ENCODE results near the gene GALNT9. TPM values are rescaled to one million over a fixed set of nuclear protein-coding genes. Genes with fewer than 3 reads are reported as not detected.
"Not testable (repeated sequence)": the region's sequence is repeated elsewhere in the genome, so short reads cannot be mapped to it uniquely, and the experiment has no call there.

The GALNT9 gene
- total RNA-seq, 1 experiment from 2014 or later = not detected

DNA sequence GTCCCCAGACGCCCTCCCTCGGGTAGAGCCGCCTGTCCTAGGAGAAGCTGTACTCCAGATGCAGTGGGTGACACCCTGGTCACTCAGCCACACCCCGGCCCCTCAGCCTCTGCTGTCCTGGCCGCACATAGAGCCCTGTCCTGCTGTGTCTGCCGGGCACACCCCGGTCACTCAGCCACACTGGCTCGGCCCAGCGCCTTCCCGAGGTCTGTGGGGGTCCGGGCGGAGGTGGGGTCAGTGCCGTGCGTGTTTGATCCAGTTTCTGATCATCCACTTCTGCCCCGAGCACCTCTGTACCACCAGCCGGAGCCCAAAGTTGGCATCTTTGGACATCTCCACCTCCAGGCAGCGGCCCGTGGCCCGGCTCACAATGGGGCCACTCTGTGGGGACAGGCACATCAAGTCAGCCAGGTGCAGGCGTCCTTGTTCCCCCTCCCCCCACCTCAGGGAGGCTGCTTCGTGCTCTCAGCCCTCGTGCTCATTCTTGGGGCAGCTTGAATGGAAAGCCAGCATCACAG, 132.5 kb downstream of the GALNT9 start:
- no peak for DNase-seq (ENCODE audit: low read depth, low spot score)
- in situ Hi-C loops (cut with HindIII; ENCODE audit: low pct_unique_long_range_greater_than_20kb, low sequenced_read_pairs) = no loop called here

DNA sequence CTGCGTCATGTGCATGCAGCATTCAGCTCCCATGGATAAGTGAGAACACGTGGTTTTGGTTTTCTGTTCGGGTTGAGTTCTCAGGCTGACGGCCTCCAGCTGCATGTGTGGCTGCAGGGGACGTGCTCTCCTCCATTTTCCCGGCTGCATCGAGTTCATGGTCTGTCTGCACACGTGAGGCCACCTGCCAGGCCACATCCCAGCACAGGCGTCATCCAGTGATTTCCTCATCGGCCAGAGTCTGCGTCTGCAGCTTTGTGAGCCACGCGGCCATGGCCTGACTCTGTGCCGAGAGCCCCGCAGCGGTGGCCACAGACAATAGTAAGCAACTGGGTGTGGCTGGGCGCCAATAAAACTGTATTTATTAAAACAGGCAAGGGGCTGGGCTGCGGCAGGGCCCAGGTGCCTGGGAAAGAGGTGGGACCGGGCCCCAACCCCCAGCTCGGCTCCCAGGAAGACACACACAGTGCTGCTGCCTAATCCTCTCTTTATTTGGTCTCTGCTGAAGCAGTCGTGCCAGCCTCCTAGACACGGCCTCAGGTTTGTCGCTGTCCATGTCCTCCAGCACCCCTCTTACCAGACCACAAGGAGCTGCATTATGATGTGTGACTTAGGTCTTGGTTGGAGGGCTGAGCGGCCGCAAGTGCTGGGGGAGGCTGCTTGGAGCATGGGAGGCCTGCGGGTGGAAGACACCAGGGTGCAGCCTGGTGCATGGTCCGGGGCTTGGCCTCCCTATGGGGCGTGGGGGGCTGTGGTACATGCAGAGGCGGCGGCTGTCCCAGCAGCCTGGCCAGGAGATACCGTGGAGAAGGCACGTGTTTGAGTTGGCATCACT, 133.1 kb downstream of the GALNT9 start:
- in situ Hi-C loops (cut with HindIII; ENCODE audit: low pct_unique_long_range_greater_than_20kb, low sequenced_read_pairs) = no loop called here
- no peak for DNase-seq (ENCODE audit: low read depth, low spot score)

- in situ Hi-C loops (cut with HindIII; ENCODE audit: low pct_unique_long_range_greater_than_20kb, low sequenced_read_pairs) = not testable (repeated sequence)
These were observed 134.1 kb downstream of the GALNT9 start for GRCh38 chr12:132195242-132195641.

DNA sequence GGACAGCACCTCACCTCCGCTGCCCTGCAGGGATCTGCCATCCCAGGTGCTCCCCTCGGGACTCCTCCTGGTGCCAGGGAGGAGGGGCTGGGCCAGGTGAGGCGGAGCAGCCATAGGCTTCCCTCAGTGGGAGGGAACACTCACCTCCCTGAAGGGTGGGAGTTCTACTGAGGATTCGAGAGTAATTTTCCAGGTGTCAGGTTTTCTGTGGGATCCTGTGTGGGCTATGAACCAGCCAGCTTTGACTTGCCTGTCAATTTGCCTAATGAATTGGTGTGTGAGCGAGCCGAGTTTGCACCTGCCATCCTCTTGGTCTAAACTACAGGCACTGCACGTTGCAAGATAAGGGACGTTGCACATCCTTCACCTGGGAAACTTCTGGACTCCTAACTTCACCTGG, 134.8 kb downstream of the GALNT9 start:
- no peak for DNase-seq (ENCODE audit: low read depth, low spot score)
- in situ Hi-C loops (cut with HindIII; ENCODE audit: low pct_unique_long_range_greater_than_20kb, low sequenced_read_pairs) = no loop called here

More at GRCh38 chr12:132195242-132195641, 134.1 kb downstream of the GALNT9 start:
- DNase-seq (ENCODE audit: low read depth, low spot score) = not testable (repeated sequence)

GRCh38 chr12:132194056-132194455, 135.3 kb downstream of the GALNT9 start:
- in situ Hi-C loops (cut with HindIII; ENCODE audit: low pct_unique_long_range_greater_than_20kb, low sequenced_read_pairs) = no loop called here
- peak; percentile 34 for DNase-seq (ENCODE audit: low read depth, low spot score)

- DNase-seq (ENCODE audit: low read depth, low spot score) = no peak
- in situ Hi-C loops (cut with HindIII; ENCODE audit: low pct_unique_long_range_greater_than_20kb, low sequenced_read_pairs) = no loop called here
These were observed 137.5 kb downstream of the GALNT9 start for GRCh38 chr12:132191715-132192553.

DNA sequence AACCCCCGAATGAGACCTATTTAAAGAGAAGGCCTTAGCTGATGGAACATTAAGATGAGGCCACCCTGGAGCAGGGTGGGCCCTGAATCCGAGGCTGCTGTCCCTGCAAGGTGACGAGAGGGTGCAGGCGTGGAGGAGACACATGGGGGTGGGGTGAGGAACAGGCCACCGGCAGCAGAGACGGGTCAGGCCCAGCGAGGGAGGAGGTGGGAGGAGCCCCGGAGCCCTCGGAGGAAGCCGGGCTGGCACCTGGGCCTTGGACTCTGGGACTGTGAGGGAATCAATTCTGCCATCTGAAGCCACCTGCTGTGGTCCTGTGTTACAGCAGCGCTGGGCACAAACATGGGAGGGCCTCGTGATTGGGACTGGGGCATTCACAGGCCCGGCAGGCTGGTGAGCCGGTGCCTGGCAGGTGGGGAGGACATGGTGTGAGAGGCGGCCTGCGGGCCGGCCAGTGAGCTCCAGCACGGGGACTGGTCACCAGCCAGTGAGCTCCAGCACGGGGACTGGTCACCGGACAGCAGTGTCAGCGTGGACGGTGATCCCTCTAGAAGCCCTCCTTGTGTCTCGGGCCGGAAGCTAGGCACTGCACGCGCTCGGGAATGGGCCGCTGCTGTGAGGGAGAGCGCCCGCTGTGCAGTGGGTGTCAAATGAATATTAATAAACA, 138.4 kb downstream of the GALNT9 start:
- in situ Hi-C loops (cut with HindIII; ENCODE audit: low pct_unique_long_range_greater_than_20kb, low sequenced_read_pairs) = no loop called here
- no peak for DNase-seq (ENCODE audit: low read depth, low spot score)

DNA sequence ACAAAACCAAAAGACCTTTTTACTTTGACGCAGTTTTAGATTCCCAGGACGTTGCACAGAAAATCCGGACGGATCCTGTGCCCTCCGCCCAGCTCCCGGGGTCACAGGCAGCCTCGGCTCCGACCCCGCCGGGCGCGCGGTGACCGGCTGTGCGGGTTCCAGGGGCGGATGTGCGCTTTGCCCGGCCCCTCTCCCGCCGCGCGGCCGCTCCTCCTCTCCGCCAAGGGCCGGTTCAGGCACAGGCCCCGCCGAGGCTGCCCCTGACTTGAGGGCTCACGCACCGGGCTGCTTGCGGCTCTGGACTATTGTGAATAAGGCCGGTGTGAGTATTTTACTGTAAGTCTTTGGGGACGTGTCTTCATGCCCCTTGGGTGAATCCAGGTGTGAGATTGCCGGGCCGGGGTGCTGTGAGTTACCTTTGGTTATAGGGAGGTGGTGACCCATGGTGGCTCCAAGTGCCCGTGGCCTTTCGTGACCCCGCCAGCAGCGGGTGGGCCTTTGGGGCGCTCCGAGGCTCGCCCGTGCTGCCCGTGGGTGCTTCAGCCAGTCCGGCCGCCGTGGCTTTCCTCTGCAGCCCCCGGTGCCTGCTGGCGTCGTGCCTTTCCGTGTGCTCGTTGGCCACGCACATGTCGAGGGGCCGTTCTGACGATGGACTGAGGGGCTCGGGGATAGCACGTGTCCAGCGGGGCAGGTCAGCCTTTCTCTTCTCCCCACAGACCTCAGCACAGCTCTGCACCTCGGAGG, 139.2 kb downstream of the GALNT9 start:
- in situ Hi-C loops (cut with HindIII; ENCODE audit: low pct_unique_long_range_greater_than_20kb, low sequenced_read_pairs) = no loop called here
- no peak for DNase-seq (ENCODE audit: low read depth, low spot score)

DNA sequence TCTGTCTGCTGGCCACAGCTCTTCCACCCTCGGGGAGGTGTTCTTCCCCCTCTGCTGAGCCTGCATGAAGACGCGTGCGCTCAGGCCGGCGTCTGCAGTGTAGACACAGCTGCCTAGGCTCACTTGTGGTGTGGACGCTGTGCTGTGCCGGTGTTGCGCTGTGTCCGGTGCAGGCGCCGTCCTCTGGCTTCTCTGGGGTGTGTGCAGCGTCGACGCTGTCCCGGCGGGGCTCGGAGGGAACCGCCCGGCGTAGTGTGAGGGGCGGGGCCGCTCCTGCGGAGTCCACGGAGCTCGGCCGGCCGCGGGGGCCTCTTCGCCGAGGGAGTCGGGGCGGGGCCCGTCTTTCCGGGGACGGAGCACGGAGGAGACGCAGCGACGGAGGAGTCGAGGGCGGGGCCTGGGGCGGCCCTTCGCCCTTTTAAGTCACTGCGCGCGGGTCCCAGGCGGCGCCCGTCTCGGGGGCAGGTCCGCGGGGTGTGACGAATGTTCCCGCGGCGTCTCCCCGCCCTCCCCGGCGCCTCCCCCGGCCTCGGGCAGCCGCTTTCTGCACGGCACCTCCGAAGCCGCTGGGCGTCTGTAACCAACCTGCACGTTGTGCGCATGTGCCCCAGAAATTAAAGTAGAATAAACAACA, 139.9 kb downstream of the GALNT9 start:
- DNase-seq (ENCODE audit: low read depth, low spot score) = peak; percentile 81
- in situ Hi-C loops (cut with HindIII; ENCODE audit: low pct_unique_long_range_greater_than_20kb, low sequenced_read_pairs) = no loop called here

GRCh38 chr12:132188916-132189325, 140.5 kb downstream of the GALNT9 start:
- in situ Hi-C loops (cut with HindIII; ENCODE audit: low pct_unique_long_range_greater_than_20kb, low sequenced_read_pairs) = no loop called here
- DNase-seq (ENCODE audit: low read depth, low spot score) = no peak

GRCh38 chr12:132188451-132188901, 140.9 kb downstream of the GALNT9 start:
- in situ Hi-C loops (cut with HindIII; ENCODE audit: low pct_unique_long_range_greater_than_20kb, low sequenced_read_pairs) = no loop called here
- DNase-seq (ENCODE audit: low read depth, low spot score) = no peak

GRCh38 chr12:132187646-132188450, 141.5 kb downstream of the GALNT9 start:
- no peak for DNase-seq (ENCODE audit: low read depth, low spot score)

DNA sequence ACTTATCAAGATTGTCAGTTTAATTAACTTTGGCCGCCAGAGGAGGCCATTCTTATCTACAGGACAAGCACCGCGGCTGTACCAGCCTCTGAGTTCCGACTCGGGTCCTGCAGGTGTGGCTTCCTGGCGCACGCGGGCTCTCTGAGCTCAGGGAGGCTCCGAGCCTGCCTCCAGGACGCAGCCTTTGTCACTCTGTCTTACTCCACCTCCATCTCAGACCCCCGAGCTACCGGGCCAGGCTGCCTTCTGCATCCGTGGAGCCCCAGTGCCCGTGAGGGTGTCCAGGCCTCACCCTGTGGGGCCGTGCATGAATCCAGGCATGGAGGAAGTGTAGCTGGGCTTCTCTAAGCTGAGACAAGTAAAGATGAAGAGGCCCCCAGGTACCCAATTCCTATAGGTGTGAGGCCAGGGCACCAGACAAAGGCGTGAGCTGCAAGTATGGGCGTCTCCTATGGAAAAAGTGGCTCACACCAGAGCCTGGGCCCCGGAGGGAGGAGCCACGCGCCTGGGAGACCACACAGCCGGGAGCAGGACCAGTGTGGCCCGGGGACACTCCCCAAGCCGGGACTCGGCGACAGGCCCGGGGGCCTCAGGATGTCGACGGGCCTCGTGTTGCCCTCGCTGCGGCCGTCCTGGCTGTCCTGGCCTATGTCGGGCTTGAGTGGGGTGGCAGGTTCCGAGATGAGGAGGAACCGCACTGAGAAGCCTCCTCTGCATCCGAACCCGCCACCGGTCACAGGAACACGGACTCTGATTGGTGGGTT, 142.3 kb downstream of the GALNT9 start:
- no peak for DNase-seq (ENCODE audit: low read depth, low spot score)
- in situ Hi-C loops (cut with HindIII; ENCODE audit: low pct_unique_long_range_greater_than_20kb, low sequenced_read_pairs) = no loop called here

More at GRCh38 chr12:132187646-132188450, 141.5 kb downstream of the GALNT9 start:
- in situ Hi-C loops (cut with HindIII; ENCODE audit: low pct_unique_long_range_greater_than_20kb, low sequenced_read_pairs) = no loop called here

- in situ Hi-C loops (cut with HindIII; ENCODE audit: low pct_unique_long_range_greater_than_20kb, low sequenced_read_pairs) = no loop called here
- no peak for DNase-seq (ENCODE audit: low read depth, low spot score)
These were observed 143.1 kb downstream of the GALNT9 start for GRCh38 chr12:132186208-132186856.

GRCh38 chr12:132185705-132186104, 143.7 kb downstream of the GALNT9 start:
- DNase-seq (ENCODE audit: low read depth, low spot score) = no peak
- in situ Hi-C loops (cut with HindIII; ENCODE audit: low pct_unique_long_range_greater_than_20kb, low sequenced_read_pairs) = no loop called here

Measured in SK-MEL-5 (cell line).